ENCODE data around the gene SOWAHD.
"Not testable (repeated sequence)": the region's sequence is repeated elsewhere in the genome, so short reads cannot be mapped to it uniquely, and the experiment has no call there.

Gene SOWAHD

GRCh38 chrX:119750131-119750530 lies 8.3 kb upstream of the SOWAHD start:
- not testable (repeated sequence) for H3K36me3 Mint-ChIP-seq, H3K27ac Mint-ChIP-seq, H3K4me3 Mint-ChIP-seq

GRCh38 chrX:119750751-119751150 lies 7.6 kb upstream of the SOWAHD start:
- not testable (repeated sequence) for H3K27me3 Mint-ChIP-seq; H3K27ac Mint-ChIP-seq; H3K9me3 Mint-ChIP-seq; H3K4me3 Mint-ChIP-seq; ATAC-seq (replicated peaks); H3K36me3 Mint-ChIP-seq; DNase-seq
- H3K4me1 Mint-ChIP-seq, result peaks cover 7 to 22% of the 10 kb centered on the region in 2 donors

More at GRCh38 chrX:119750131-119750530, 8.3 kb upstream of the SOWAHD start:
- DNase-seq; H3K9me3 Mint-ChIP-seq; ATAC-seq (replicated peaks); H3K27me3 Mint-ChIP-seq: not testable (repeated sequence)
- H3K4me1 Mint-ChIP-seq, result peaks cover 6 to 16% of the 10 kb centered on the region in 2 donors

GRCh38 chrX:119753001-119753400 lies 5.4 kb upstream of the SOWAHD start:
- H3K27ac Mint-ChIP-seq, result peak overlapping the region; percentile 37
- ATAC-seq (replicated peaks) (no peak), DNase-seq (no peak)
- H3K36me3 Mint-ChIP-seq, result no peaks in the 10 kb centered on the region
- peaks cover 27 to 44% of the 10 kb centered on the region in 2 donors for H3K4me1 Mint-ChIP-seq
- H3K9me3 Mint-ChIP-seq, result no peaks in the 10 kb centered on the region
- H3K4me3 Mint-ChIP-seq, result no peak overlapping the region
- no peaks in the 10 kb centered on the region for H3K27me3 Mint-ChIP-seq

- Mint-ChIP-seq H3K4me3 (no peak overlapping the region), H3K27ac (peak overlapping the region; percentile 91), H3K9me3 (no peaks in the 10 kb centered on the region), H3K4me1 (peaks cover 27 to 45% of the 10 kb centered on the region in 2 donors), H3K27me3 (no peaks in the 10 kb centered on the region), H3K36me3 (no peaks in the 10 kb centered on the region)
- ATAC-seq (replicated peaks), result peak in 1 of 2 donors; percentile 15
- no peak for DNase-seq
These were observed 4.6 kb upstream of the SOWAHD start for GRCh38 chrX:119753639-119754257.

GRCh38 chrX:119755981-119756533 lies 2.3 kb upstream of the SOWAHD start:
- DNase-seq, result peak; percentile 51
- peak overlapping the region; percentile 96 for H3K27ac Mint-ChIP-seq
- ATAC-seq (replicated peaks), result peak; percentile 65 to 68
- H3K4me1 Mint-ChIP-seq, result peaks cover 35 to 52% of the 10 kb centered on the region in 2 donors
- H3K36me3 Mint-ChIP-seq, result peaks cover 0 to 3% of the 10 kb centered on the region in 2 donors
- H3K27me3 Mint-ChIP-seq, result no peaks in the 10 kb centered on the region
- no peaks in the 10 kb centered on the region for H3K9me3 Mint-ChIP-seq
- H3K4me3 Mint-ChIP-seq, result peak overlapping the region; percentile 60 to 71

- ATAC-seq (replicated peaks) (no peak), DNase-seq (no peak)
- Mint-ChIP-seq H3K9me3 (no peaks in the 10 kb centered on the region), H3K27ac (peak overlapping the region; percentile 96), H3K36me3 (peaks cover 1 to 3% of the 10 kb centered on the region in 2 donors), H3K4me3 (peak overlapping the region; percentile 77 to 90), H3K4me1 (peaks cover 35 to 58% of the 10 kb centered on the region in 2 donors), H3K27me3 (no peaks in the 10 kb centered on the region)
These were observed 1.3 kb upstream of the SOWAHD start for GRCh38 chrX:119756926-119757635.

GRCh38 chrX:119757646-119757978 lies 776 bp upstream of the SOWAHD start:
- Mint-ChIP-seq H3K27me3 (no peaks in the 10 kb centered on the region), H3K4me1 (peaks cover 39 to 62% of the 10 kb centered on the region in 2 donors), H3K9me3 (no peaks in the 10 kb centered on the region), H3K36me3 (peaks cover 1 to 3% of the 10 kb centered on the region in 2 donors), H3K4me3 (peak overlapping the region; percentile 77 to 90), H3K27ac (peak overlapping the region; percentile 31)
- DNase-seq, result no peak
- ATAC-seq (replicated peaks), result no peak

- ATAC-seq (replicated peaks) (peak; percentile 8 to 15), DNase-seq (no peak)
- Mint-ChIP-seq H3K36me3 (peaks cover 3 to 5% of the 10 kb centered on the region in 2 donors), H3K27ac (peak overlapping the region; percentile 92), H3K4me1 (peaks cover 50 to 71% of the 10 kb centered on the region in 2 donors), H3K4me3 (peak overlapping the region; percentile 85 to 90), H3K27me3 (no peaks in the 10 kb centered on the region), H3K9me3 (no peaks in the 10 kb centered on the region)
These were observed 401 bp downstream of the SOWAHD start for GRCh38 chrX:119758731-119759247.

- peak overlapping the region; percentile 92 for H3K27ac Mint-ChIP-seq
- H3K36me3 Mint-ChIP-seq, result peaks cover 3 to 5% of the 10 kb centered on the region in 2 donors
- H3K9me3 Mint-ChIP-seq, result no peaks in the 10 kb centered on the region
- no peaks in the 10 kb centered on the region for H3K27me3 Mint-ChIP-seq
- no peak for ATAC-seq (replicated peaks)
- H3K4me1 Mint-ChIP-seq, result peaks cover 49 to 71% of the 10 kb centered on the region in 2 donors
- DNase-seq, result no peak
- H3K4me3 Mint-ChIP-seq, result peak overlapping the region; percentile 85 to 90
These were observed 919 bp downstream of the SOWAHD start for GRCh38 chrX:119759248-119759766.

GRCh38 chrX:119760026-119760877 lies 1.9 kb downstream of the SOWAHD start:
- H3K27me3 Mint-ChIP-seq, result no peaks in the 10 kb centered on the region
- peak overlapping the region; percentile 92 for H3K27ac Mint-ChIP-seq
- DNase-seq (peak; percentile 65), ATAC-seq (replicated peaks) (peak; percentile 53 to 58)
- H3K9me3 Mint-ChIP-seq, result no peaks in the 10 kb centered on the region
- peak overlapping the region; percentile 85 to 90 for H3K4me3 Mint-ChIP-seq
- peaks cover 49 to 68% of the 10 kb centered on the region in 2 donors for H3K4me1 Mint-ChIP-seq
- peaks cover 3 to 5% of the 10 kb centered on the region in 2 donors for H3K36me3 Mint-ChIP-seq

GRCh38 chrX:119762718-119763117 lies 4.3 kb downstream of the SOWAHD start:
- Mint-ChIP-seq H3K4me1 (peaks cover 36 to 46% of the 10 kb centered on the region in 2 donors), H3K36me3 (peaks cover 5 to 6% of the 10 kb centered on the region in 2 donors), H3K9me3 (no peaks in the 10 kb centered on the region), H3K4me3 (peak overlapping the region; percentile 19 to 34), H3K27ac (peak overlapping the region; percentile 44), H3K27me3 (no peaks in the 10 kb centered on the region)
- ATAC-seq (replicated peaks), result no peak
- DNase-seq, result no peak

GRCh38 chrX:119763181-119763580 lies 4.8 kb downstream of the SOWAHD start:
- no peaks in the 10 kb centered on the region for H3K9me3 Mint-ChIP-seq
- peak overlapping the region; percentile 20 for H3K27ac Mint-ChIP-seq

GRCh38 chrX:119763836-119764387 lies 5.5 kb downstream of the SOWAHD start:
- H3K27me3 Mint-ChIP-seq, result no peaks in the 10 kb centered on the region
- DNase-seq (no peak), ATAC-seq (replicated peaks) (peak; percentile 51 to 61)
- no peaks in the 10 kb centered on the region for H3K9me3 Mint-ChIP-seq
- peak overlapping the region; percentile 38 for H3K27ac Mint-ChIP-seq
- peaks cover 6 to 14% of the 10 kb centered on the region in 2 donors for H3K36me3 Mint-ChIP-seq
- H3K4me3 Mint-ChIP-seq, result no peak overlapping the region
- H3K4me1 Mint-ChIP-seq, result peaks cover 37 to 49% of the 10 kb centered on the region in 2 donors

More at GRCh38 chrX:119763181-119763580, 4.8 kb downstream of the SOWAHD start:
- no peak overlapping the region for H3K4me3 Mint-ChIP-seq
- H3K36me3 Mint-ChIP-seq, result peaks cover 5 to 8% of the 10 kb centered on the region in 2 donors
- no peak for DNase-seq
- no peaks in the 10 kb centered on the region for H3K27me3 Mint-ChIP-seq
- peaks cover 35 to 46% of the 10 kb centered on the region in 2 donors for H3K4me1 Mint-ChIP-seq
- no peak for ATAC-seq (replicated peaks)

Measured in stimulated activated naive B cell treated with anti-CD40 and anti-IgM and Interleukin-4, amounts not matched to agents 10 μg/mL and 1 μg/mL and 100 μg/mL, for 72 hours (primary cell).